Hepatocyte (in vitro differentiated cells): ENCODE results near the gene TEAD1. TPM values are rescaled to one million over a fixed set of nuclear protein-coding genes. Genes with fewer than 3 reads are reported as not detected.
A peak's percentile ranks its signal among the peaks of the same experiment; 100 is the strongest.

Source experiments
- DNase-seq: peaks from one replicate; pipeline ENCODE4 v3.0.0-alpha.2; 2016; ENCODE audit warnings: low spot score
- H2AFZ ChIP-seq: fragments of 200-600 bp; sonication (generic); 2 replicates; pipeline ENCODE4 v1.6.0; 2016; ENCODE audit warnings: antibody characterized with exemption, mild to moderate bottlenecking
- H3K27ac ChIP-seq: fragments of 200-600 bp; sonication (generic); 2 replicates; pipeline ENCODE4 v1.5.1; 2016; ENCODE audit warnings: mild to moderate bottlenecking
- H3K27me3 ChIP-seq: fragments of 200-600 bp; sonication (generic); 2 replicates; pipeline ENCODE4 v1.6.1; 2016
- H3K36me3 ChIP-seq: fragments of 200-600 bp; sonication (generic); replicated peaks from 2 replicates; pipeline ENCODE4 v1.5.1; 2016; ENCODE audit warnings: low read depth; ENCODE audit not compliant: insufficient read depth
- H3K4me1 ChIP-seq: fragments of 200-600 bp; sonication (generic); 2 replicates; pipeline ENCODE4 v1.5.1; 2016; ENCODE audit warnings: mild to moderate bottlenecking, moderate library complexity; ENCODE audit not compliant: insufficient read depth
- H3K4me2 ChIP-seq: fragments of 200-600 bp; sonication (generic); 2 replicates; pipeline ENCODE4 v1.6.0; 2016
- H3K4me3 ChIP-seq: fragments of 200-600 bp; sonication (generic); 2 replicates; pipeline ENCODE4 v1.5.1; 2016; ENCODE audit warnings: mild to moderate bottlenecking
- H3K79me2 ChIP-seq: fragments of 200-600 bp; sonication (generic); 2 replicates; pipeline ENCODE4 v1.6.0; 2017; ENCODE audit warnings: mild to moderate bottlenecking
- H3K9me2 ChIP-seq: fragments of 200-600 bp; sonication (generic); replicated peaks from 2 replicates; pipeline ENCODE4 v1.6.0; 2017; ENCODE audit warnings: mild to moderate bottlenecking; ENCODE audit not compliant: insufficient read depth
- H3K9me3 ChIP-seq: fragments of 200-600 bp; sonication (generic); 2 replicates; pipeline ENCODE4 v1.5.1; 2016; ENCODE audit warnings: low read depth, mild to moderate bottlenecking
- H4K20me1 ChIP-seq: fragments of 200-600 bp; sonication (generic); 2 replicates; pipeline ENCODE4 v1.6.0; 2016; ENCODE audit warnings: mild to moderate bottlenecking; ENCODE audit not compliant: insufficient read depth, poor library complexity, severe bottlenecking
- EZH2 ChIP-seq: fragments of 200-600 bp; sonication (generic); IDR thresholded peaks from 2 replicates; pipeline ENCODE4 v1.6.1; 2016; ENCODE audit warnings: antibody characterized with exemption, mild to moderate bottlenecking, borderline replicate concordance
- EZH2phosphoT487 ChIP-seq: fragments of 200-600 bp; sonication (generic); IDR thresholded peaks from one replicate; pipeline ENCODE4 v1.6.1; 2018; ENCODE audit warnings: antibody characterized with exemption, mild to moderate bottlenecking, low read depth, moderate library complexity; ENCODE audit not compliant: unreplicated experiment, severe bottlenecking
- WGBS: methylation state at CpG from one replicate; pipeline ENCODE4 v1.1.6; 2016; ENCODE audit warnings: low lambda C conversion rate; ENCODE audit errors: missing lambda C conversion rate; 5-methylcytosine and 5-hydroxymethylcytosine counted together
- polyA plus RNA-seq: library from polyadenylated mRNA; unstranded; fragments of >200 nt; fragmentation: Nextera tagmentation; extraction: Ambion mirVana; gene quantifications from 2 replicates; pipeline ENCODE4 v1.2.1, GENCODE V29; 2016
- total RNA-seq: library from RNA; depleted of rRNA; stranded (reverse); fragments of >200 nt; gene quantifications from 2 replicates; pipeline ENCODE4 v1.2.3, GENCODE V29; 2014
- TF ChIP-seq, protein P1 (sequence below): fragments of 200-600 bp; sonication (generic); IDR thresholded peaks from 2 replicates; pipeline ENCODE4 v1.5.1; 2016; ENCODE audit warnings: antibody characterized with exemption, mild to moderate bottlenecking; ENCODE audit not compliant: poor library complexity

TEAD1 gene
- total and polyA plus RNA-seq, 2 experiments from 2014 or later = 37.2 to 82.2 TPM

DNA sequence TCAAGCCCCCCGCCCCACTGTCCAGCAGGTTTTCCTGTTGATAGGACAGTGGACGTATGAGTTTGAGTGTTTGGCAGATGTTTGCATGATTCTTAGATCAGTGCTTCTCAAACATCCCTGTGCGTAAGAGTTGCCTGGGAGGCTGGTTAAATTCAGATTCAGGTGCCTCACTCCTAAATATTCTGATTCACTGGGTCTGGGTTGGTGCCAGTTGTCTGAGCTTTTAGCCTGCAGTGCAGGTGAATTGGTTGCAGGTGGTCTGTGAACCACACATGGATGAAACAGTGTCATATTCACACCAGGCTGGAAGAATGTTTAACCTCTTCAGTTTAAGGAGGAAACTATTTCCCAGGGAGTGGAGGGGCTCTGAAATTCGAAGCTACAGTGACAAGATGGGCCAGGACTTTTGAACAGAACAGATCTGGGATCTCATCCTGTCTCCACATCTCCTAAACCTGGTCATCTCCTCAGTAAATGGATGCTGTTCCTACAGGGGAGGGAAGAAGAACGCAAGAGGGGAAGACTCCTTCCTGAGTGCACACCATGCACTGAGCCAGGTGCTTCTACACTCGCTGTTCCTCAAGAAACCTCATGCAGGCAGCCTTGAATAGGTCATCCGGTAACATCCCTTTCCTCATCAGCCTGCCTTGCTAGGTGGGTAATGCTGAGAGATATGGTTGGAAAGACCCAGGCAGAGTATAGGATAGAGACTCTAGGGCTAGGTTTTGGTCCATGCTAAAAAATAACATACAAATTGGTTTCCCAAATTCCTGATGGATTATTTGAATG, 47.8 kb downstream of the TEAD1 start:
- H3K27ac ChIP-seq = peak overlapping the region; percentile 93
- H3K27me3 ChIP-seq = no peaks in the 10 kb centered on the region
- H3K4me2 ChIP-seq = no peak overlapping the region
- no peak for DNase-seq
- peaks cover 6% of the 10 kb centered on the region for H4K20me1 ChIP-seq
- H3K36me3 ChIP-seq = no peaks in the 10 kb centered on the region
- H3K79me2 ChIP-seq = peaks cover 96% of the 10 kb centered on the region
- H3K4me3 ChIP-seq = no peak overlapping the region
- no peak overlapping the region for H2AFZ ChIP-seq
- H3K9me3 ChIP-seq = no peaks in the 10 kb centered on the region
- WGBS = 78% methylated on average over 7 of the region's 7 CpGs
- H3K4me1 ChIP-seq = peaks cover 50% of the 10 kb centered on the region
- no peaks in the 10 kb centered on the region for H3K9me2 ChIP-seq
- TF ChIP-seq, protein P1, sequence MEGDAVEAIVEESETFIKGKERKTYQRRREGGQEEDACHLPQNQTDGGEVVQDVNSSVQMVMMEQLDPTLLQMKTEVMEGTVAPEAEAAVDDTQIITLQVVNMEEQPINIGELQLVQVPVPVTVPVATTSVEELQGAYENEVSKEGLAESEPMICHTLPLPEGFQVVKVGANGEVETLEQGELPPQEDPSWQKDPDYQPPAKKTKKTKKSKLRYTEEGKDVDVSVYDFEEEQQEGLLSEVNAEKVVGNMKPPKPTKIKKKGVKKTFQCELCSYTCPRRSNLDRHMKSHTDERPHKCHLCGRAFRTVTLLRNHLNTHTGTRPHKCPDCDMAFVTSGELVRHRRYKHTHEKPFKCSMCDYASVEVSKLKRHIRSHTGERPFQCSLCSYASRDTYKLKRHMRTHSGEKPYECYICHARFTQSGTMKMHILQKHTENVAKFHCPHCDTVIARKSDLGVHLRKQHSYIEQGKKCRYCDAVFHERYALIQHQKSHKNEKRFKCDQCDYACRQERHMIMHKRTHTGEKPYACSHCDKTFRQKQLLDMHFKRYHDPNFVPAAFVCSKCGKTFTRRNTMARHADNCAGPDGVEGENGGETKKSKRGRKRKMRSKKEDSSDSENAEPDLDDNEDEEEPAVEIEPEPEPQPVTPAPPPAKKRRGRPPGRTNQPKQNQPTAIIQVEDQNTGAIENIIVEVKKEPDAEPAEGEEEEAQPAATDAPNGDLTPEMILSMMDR = no peak
- TF ChIP-seq EZH2phosphoT487 (no peak), EZH2 (no peak)

DNA sequence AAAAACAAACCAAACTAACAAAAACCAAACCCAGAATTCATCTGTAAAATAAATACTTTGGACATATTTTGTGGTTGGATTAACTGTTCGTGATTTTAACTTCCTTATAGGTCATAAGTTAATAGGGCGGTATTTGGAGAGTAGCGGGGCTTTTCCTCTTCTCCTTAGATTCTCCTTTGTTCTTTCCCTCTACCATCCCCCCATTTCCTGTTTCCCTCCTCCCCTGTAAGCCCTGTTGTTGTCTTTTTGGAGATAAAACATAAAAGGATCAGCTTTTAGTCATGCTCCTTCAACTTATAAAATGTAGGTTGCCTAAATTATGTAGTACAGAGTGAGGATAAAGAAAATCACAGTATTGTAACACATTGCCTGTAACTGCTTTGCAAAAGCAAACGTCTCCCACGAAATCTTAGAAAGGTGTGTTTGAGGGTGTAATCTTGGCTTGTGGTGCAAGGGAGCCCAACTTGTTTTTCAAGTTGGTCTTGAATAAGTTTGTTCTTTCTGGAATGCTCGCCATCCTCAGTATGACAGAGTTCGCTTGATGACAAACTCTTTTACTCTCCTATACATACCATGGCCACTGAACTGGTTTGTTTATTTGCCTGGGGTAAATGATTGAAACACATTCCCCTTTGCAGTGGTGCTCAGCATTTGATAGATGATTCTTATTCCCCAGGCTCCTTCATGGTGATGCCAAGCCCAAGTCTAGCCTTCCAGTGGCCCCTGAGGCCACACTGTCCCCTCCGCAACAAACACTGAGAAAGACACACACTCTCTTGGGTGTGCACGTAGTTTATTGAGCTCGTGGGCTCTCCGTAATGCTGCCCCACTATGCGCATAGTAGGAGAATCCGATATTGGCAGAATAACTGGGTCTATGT, 49.4 kb downstream of the TEAD1 start:
- H3K36me3 ChIP-seq = no peaks in the 10 kb centered on the region
- H3K79me2 ChIP-seq = peaks cover 96% of the 10 kb centered on the region
- no peaks in the 10 kb centered on the region for H3K27me3 ChIP-seq
- no peaks in the 10 kb centered on the region for H3K9me3 ChIP-seq
- no peak overlapping the region for H3K4me3 ChIP-seq
- no peak overlapping the region for H2AFZ ChIP-seq
- H3K9me2 ChIP-seq = no peaks in the 10 kb centered on the region
- peaks cover 19% of the 10 kb centered on the region for H4K20me1 ChIP-seq
- TF ChIP-seq EZH2 (no peak), EZH2phosphoT487 (no peak)
- TF ChIP-seq, protein P1 = no peak
- H3K4me1 ChIP-seq = peaks cover 63% of the 10 kb centered on the region
- peak; percentile 69 for DNase-seq
- WGBS = 44% methylated on average over 13 of the region's 13 CpGs
- H3K27ac ChIP-seq = peak overlapping the region; percentile 93
- peak overlapping the region; percentile 61 for H3K4me2 ChIP-seq

DNA sequence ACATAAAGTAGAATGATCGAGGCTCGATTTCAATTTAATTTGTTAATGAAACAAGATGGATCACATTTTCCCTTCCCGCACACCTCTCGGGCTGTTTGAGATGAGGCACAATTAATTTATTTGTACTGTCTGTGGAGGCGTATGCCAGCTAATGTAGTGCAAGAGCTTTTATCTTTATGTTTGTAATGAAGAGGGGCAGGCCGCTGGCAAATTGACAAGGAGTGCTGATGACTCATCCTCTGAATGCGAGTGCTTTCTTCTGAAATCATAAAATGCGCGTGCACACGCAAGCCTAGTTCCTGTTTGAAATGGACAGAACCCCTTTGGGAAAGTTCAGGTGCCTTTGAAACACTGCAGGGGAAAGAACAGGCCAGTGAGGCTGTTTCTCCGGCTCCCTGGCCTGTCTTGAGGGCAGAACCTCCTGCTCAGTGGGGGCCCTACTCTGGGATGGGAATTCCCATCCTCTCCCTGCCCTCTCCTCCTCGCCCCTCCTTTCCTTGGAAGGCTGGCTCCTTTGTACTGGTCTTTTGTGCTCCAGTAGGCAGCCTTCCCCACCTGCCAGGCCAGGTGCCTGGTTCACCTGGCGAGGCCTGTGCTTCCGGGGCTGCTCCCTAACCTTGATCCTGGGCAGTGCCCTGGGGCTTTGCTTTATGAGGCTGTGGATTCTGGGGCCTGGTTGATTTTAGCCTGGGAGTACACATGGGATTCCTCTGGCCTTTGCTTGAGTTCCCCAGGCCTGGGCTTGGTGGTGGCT, 50.3 kb downstream of the TEAD1 start:
- Histone ChIP-seq H3K9me3 (no peaks in the 10 kb centered on the region), H3K79me2 (peaks cover 96% of the 10 kb centered on the region), H3K27me3 (no peaks in the 10 kb centered on the region), H3K9me2 (no peaks in the 10 kb centered on the region), H3K27ac (peak overlapping the region; percentile 93), H3K4me3 (no peak overlapping the region), H2AFZ (no peak overlapping the region), H3K4me2 (peak overlapping the region; percentile 61), H4K20me1 (peaks cover 22% of the 10 kb centered on the region), H3K36me3 (no peaks in the 10 kb centered on the region), H3K4me1 (peaks cover 66% of the 10 kb centered on the region)
- no peak for TF ChIP-seq EZH2
- TF ChIP-seq EZH2phosphoT487 = no peak
- TF ChIP-seq, protein P1 = no peak
- peak; percentile 93 for DNase-seq
- WGBS = 39% methylated on average over 14 of the region's 14 CpGs
